Hematopoietic multipotent progenitor cell treated with erythropoietin and hydrocortisone succinate and interleukin-3 and kit ligand, for 4 days (in vitro differentiated cells): ENCODE results near the gene MRPL20.
A peak's percentile ranks its signal among the peaks of the same experiment; 100 is the strongest.

Source experiments
- DNase-seq: peaks from one replicate; pipeline ENCODE4 v3.0.0-alpha.2; 2015

MRPL20 gene

DNA sequence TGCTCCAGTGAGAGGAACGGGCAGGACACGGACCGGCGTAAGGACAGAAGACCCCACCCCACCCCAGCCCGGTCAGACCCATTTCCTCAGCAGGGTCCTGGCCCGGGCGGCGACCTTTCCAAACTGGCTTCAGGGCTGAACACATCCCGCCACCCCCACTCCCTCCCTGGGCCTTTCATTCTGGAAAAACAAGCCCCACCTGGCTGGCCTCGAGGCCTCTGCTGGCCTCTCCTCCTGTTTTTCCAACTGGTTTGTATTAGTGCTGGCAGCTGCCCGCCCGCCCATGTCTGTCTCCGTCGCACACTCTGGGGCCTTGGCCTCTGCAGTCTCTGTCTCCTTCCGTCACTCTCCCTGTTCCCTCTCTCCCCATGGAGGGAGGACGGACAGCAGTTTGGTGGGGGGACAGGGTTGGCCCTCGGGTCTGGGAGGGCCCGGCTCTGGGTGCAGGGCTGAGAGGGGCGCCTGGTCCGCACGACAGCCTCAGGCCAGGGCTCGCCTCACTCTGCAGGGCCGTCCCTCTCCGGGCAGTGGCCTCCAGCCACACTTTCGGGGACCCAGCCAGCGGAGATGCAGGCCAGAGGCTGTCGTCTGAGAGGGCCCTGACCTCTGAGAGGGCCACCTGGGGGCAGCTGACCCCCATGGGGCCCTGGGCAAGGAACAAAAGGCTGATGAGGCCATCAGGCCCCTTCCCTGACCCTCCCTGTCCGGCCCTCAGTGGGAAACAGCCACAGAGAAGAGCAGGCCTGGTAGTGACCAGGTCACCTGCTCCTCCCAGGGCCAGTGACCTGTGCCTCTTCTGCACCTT lies 47.2 kb downstream of the MRPL20 start:
- DNase-seq, result no peak

DNA sequence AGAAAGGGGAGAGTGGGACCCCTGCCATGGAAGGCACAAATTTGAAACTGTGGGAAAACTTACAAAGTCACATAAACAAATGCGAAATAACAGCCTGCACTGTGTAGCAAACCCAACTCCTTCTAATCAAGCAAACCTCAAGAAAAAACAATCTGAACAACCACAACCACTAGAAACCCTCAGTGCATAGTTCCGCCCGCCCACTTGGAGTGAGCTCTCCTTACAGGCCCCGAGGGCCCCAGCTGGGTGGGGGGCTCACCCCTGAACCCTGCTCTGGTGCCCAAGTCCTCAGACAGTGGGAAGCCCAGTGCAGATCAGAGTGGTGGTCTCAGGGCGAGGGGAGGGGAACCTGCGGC lies 47.8 kb downstream of the MRPL20 start:
- peak; percentile 37 for DNase-seq

DNA sequence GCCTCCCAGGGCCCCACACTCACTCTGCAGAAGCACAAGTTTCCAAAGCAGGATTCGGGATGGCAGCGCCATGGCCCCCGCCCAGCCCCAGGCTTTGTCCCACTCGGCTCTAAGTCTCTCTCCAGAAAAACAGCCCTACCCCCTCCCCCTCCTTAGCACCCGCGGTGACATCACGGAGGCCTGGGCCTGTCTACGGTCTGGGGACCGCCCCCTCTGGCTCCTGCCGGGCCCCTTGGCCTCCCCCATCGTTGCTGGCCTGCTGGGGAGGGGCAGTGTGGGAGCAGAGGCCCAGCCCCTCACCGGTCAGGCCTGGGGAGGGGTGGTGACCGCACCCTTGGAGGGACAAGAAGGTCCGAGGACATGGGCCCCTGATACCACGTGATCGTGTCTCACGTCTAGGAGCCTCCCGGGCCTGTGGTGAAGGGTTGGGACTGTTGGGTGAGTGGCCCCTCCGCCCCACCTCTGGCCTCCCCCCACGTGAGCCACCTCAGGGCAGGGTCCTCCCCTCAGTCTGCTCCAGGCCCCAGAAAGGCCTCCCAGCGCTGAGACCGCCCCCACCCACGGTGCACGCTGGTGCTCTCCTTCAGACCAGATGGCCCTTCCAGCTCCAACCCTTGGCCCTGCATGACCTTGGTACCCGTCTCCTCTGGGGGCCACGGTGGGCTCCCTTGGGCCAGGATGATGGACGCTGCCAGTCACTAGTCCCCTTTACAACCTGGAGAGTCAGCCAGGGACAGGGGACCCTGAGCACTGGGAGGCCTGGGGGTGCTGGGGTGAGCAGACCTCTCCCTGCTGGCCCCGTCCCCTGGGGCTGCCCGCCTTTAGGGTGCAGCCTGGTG lies 48.4 kb downstream of the MRPL20 start, which contains the start of gene MXRA8:
TSS of gene MXRA8 (minus strand) at position 123 of the 839 bp plus-strand sequence. CDS start at position 72, 51 bp downstream.
- no peak for DNase-seq

DNA sequence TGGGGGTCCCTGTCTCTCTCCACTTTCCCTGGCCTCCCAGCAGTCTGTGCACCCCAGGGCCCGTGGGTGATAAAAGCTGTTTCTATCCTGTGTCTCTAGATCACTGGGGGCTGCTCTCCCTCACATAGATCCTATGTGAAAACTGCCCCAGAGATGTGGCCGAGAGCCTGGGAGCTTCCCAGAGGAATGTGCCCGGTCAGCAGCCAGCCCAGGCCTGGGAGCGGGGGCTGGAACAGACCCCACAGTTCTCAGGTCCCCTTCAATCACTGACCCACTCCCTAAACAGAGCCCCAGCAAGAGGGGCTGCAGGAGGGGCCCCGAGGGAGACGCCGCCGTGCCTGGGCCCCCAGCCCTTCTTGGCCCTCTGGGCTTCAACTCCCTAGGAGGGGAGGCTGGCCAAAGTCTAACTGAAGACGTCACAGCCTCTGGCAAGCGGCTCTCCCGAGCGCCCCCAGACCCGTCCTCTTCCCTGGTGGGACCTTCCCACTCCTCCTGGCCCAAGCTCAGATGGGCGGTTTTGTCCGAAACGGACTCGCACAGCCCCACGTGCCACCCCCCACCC lies 49.1 kb downstream of the MRPL20 start:
- no peak for DNase-seq

DNA sequence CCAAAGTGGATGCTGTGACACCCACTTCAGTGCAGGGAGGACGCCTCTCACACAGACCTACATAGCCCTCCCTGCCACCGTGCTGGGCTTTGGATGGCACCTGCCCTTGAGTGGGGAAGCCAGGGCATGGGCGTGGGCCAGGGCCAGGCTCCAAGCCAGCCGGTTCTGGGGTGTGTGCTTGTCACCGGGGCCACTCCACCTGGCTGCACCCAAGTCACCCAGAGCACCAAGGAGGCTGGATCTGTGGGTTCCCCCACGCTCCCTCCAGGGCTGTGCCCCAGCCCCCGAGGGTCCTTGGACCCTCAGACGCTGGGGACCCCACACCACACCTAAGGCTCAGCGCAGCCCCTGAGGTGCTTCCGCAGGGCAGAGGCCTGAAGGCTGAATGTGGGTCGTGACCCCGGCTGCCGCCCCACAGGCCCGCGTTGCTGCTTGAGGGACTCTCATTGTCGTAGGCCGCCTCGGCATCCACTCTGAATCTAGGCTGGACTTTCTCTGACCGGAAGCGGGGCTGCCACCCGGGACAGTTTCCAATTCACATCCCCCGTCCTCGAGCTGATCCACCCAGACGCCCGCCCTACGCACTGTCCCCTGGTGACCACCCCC lies 50.2 kb downstream of the MRPL20 start:
- no peak for DNase-seq

DNA sequence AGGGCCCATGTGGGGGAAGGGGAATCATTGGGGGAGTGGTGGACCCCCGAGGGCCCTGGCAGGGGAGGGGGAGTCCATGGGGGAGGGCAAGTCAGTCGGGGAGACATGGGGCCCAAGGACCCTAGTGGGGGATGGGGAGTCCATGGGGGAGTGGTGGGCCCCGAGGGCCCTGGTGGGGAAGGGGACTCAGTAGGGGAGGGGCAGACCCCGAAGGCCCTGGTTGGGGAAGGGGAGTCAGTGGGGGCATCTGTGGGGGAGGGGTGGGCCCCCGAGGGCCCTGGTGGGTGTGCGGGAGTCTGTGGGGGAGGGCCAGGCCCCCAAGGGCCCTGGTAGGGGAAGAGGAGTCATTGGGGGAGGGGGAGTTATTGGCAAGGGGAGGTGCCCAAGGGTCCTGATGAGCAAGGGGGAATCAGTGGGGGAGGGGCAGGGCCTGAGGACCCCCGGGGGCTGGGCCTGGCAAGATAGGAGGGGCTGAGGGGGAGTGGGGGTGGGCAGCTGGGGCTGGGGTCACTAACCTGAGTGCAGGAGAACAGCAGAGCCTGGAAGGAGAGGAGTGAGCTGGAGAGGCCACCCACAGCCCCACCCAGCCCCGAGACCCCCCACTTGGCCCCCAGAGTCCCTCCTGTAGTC lies 50.8 kb downstream of the MRPL20 start:
- DNase-seq, result no peak

DNA sequence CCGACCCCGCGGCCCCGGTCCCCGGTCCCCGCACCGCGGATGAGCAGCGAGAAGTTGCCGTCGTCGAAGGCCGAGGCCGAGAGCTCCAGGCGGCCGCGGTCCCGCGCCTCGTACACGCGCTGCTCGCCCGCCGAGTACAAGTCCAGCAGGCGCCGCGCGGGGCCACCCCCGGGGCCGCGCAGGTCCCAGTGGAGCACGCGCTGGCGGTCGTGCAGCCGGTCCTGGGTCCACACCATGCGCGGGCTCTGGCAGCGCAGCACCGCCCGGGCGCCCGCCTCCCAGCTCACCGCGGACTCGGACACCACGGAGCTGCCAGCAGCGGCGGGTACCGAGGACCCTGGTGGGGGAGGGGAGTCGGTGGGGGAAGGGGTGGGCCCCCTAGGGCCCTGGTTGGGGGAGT lies 51.7 kb downstream of the MRPL20 start:
- DNase-seq, result peak; percentile 64

DNA sequence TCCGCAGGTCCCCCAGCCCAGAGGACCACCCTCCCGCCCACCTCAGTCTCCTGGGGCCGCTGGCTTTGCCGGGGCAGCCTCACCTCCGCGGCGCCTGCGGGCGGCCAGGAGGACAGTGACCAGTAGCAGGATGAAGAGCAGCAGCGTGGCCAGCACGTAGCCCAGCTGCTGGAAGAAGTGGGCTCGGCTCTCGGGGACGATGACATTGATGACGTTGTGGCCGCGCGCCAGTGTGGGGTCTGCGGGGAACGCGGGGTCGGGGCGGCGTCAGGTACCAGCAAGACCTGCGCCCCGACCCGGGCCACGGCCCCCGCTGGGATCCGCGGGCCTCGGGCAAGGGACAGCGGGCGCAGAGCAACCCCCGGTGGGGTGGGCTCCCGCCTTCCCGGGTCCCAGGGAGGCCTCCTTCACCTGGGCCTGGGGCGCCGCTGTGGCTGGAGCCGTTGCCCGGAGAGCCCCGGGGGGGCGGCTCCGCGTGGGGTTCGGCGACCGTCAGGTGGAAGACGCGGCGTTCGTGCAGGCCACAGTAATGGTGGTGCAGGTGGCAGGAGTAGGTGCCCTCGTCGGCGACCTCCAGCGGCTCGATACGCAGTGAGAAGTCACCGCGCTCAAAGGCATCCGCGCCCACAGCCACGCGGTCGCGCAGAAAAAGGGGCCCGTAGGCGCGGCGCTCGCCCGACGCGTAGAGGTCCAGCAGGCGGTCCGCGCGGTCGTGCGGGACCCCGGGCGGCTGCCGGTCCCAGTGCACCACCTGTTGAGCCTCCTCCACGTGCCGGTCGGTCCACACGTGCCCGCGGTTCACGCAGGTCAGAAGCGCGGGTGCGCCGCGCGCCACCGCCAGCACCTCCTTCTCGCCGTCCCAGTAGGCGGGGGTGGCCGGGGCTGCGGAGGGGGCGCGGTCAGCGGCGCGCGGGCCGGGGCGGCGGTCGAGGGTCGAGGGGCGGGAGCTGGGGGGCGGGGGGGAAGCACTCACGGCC lies 52.5 kb downstream of the MRPL20 start:
- DNase-seq, result no peak

DNA sequence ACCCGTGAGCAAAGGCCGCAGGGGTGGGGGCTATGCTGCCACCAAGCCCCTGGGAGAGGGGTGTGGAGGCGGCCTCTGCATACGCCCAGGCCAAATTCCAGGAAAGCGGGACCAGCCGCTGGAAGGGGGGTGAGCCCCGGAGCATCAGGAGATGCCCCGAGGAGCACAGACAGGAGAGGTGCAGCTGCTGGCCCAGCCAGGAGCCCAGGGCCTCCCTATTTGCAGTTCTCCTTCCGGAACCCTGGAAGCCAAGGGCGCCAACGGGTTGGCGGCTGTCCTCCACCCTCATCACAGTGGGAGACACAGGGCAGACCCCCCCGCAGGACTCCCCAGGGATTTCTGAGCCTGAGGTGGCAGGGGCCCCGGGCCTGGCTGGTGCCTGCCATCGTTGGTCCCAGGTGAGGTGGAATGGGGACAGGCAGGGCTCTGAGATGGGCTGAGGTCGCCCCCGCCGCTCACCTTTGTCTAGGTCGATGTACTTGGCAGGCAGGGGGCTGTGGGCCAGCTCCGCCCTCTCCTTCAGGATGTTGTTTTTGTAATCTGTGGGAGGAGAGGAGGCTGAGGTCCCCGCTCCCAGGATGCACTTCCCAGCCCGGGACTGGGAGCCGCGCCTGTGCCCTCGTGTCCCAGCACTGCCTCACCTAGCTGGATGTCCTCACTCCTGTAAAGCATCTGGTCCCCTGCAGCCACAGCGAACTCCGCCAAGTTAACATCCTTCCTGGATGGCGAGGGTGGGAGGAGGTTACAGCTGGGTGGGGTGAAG lies 53.5 kb downstream of the MRPL20 start:
- no peak for DNase-seq

DNA sequence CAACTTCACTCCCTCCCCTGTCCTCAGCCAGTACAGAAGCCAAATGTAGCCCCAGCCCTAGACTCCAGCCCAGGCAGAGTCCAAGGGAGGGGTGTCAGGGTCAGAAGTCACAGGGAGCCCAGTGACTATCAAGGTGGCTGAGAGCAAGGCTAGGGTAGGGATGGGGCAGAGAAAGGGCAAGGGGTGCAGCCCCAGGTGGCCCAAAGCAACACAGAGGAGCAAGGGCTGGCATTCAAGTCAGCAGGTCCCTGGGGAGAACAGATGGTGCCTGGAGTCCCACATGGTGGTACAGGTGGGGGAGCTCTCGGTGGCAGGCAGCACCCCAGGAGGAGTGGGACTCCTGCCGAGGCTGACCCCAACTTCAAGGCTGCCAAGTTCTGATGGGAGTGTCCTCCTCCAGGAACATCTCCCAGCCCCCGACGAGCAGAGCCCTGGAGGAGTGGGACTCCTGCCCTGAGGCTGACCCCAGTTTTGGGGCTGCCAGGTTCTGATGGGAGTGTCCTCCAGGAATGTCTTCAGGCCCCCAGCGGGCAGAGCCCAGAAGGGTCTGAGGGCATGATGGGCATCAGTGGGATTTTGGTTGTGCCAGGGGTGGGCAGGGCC lies 54.2 kb downstream of the MRPL20 start:
- DNase-seq, result no peak
